NCI-H1436 treated with DMSO at 0.1 percent for 48 hours (cell line): ENCODE data around the gene ANKMY1.

Experiments used
- DNase-seq: peaks from one replicate; lab custom pipeline; 2025; lab: John Stamatoyannopoulos, UW

ANKMY1 gene

GRCh38 chr2:240459401-240460252 is 98.2 kb downstream of the ANKMY1 start:
- no peak for DNase-seq

- no peak for DNase-seq
Observed at GRCh38 chr2:240458900-240459391, 98.8 kb downstream of the ANKMY1 start.

GRCh38 chr2:240458044-240458899 is 99.5 kb downstream of the ANKMY1 start:
- no peak for DNase-seq

- no peak for DNase-seq
Observed at GRCh38 chr2:240457223-240458043, 100.4 kb downstream of the ANKMY1 start.

- no peak for DNase-seq
Observed at GRCh38 chr2:240456447-240457222, 101.2 kb downstream of the ANKMY1 start.

- no peak for DNase-seq
Observed at GRCh38 chr2:240455647-240456446, 101.9 kb downstream of the ANKMY1 start.

GRCh38 chr2:240455272-240455646 is 102.5 kb downstream of the ANKMY1 start:
- DNase-seq, result no peak

GRCh38 chr2:240454106-240454901 is 103.5 kb downstream of the ANKMY1 start:
- no peak for DNase-seq

- no peak for DNase-seq
Observed at GRCh38 chr2:240453461-240454105, 104.2 kb downstream of the ANKMY1 start.

- DNase-seq, result no peak
Observed at GRCh38 chr2:240452462-240453256, 105.1 kb downstream of the ANKMY1 start.

- DNase-seq, result no peak
Observed at GRCh38 chr2:240451791-240452461, 105.9 kb downstream of the ANKMY1 start.

GRCh38 chr2:240451108-240451611 is 106.6 kb downstream of the ANKMY1 start:
- no peak for DNase-seq

GRCh38 chr2:240450532-240451107 is 107.2 kb downstream of the ANKMY1 start:
- DNase-seq, result no peak

- DNase-seq, result peak; percentile 56
Observed at GRCh38 chr2:240449764-240450531, 107.8 kb downstream of the ANKMY1 start.

GRCh38 chr2:240448387-240449274 is 109.2 kb downstream of the ANKMY1 start:
- DNase-seq, result no peak
